ENCODE data around the gene PACSIN1. TPM values are rescaled to one million over a fixed set of nuclear protein-coding genes. Genes with fewer than 3 reads are reported as not detected.
A peak's percentile ranks its signal among the peaks of the same experiment; 100 is the strongest.
"Not testable (repeated sequence)": the region's sequence is repeated elsewhere in the genome, so short reads cannot be mapped to it uniquely, and the experiment has no call there.

Gene PACSIN1
- polyA plus RNA-seq, 3 donors from 2014 or later, result 2.9 to 10.3 (median 3.3) TPM

GRCh38 chr6:34484391-34484790, 18.5 kb downstream of the PACSIN1 start:
- Mint-ChIP-seq H3K27me3 (ENCODE audit: low read depth in 3 of 3) (peaks cover 0 to 4% (median 0%) of the 10 kb centered on the region in 3 donors), H3K9me3 (no peaks in the 10 kb centered on the region), H3K4me3 (no peak overlapping the region), H3K4me1 (peaks cover 22 to 43% of the 10 kb centered on the region in 2 donors), H3K27ac (peak overlapping the region in 3 of 6 donors; percentile 46 to 79 (median 60)), H3K36me3 (no peaks in the 10 kb centered on the region)
- DNase-seq, result no peak

GRCh38 chr6:34484899-34485298, 19.0 kb downstream of the PACSIN1 start:
- DNase-seq, result peak; percentile 30 to 47 (median 41)
- no peaks in the 10 kb centered on the region for H3K36me3 Mint-ChIP-seq

GRCh38 chr6:34485321-34486060, 19.6 kb downstream of the PACSIN1 start:
- Mint-ChIP-seq H3K9me3 (no peaks in the 10 kb centered on the region), H3K36me3 (no peaks in the 10 kb centered on the region), H3K4me1 (peaks cover 22 to 43% of the 10 kb centered on the region in 2 donors), H3K27me3 (ENCODE audit: low read depth in 3 of 3) (peaks cover 0 to 4% (median 0%) of the 10 kb centered on the region in 3 donors), H3K4me3 (peak overlapping the region; percentile 39 to 70 (median 67)), H3K27ac (peak overlapping the region; percentile 79 to 87 (median 82))
- DNase-seq, result no peak

More at GRCh38 chr6:34484899-34485298, 19.0 kb downstream of the PACSIN1 start:
- Mint-ChIP-seq H3K4me3 (peak overlapping the region; percentile 46 to 67 (median 63)), H3K27ac (peak overlapping the region; percentile 55 to 83 (median 80)), H3K4me1 (peaks cover 22 to 43% of the 10 kb centered on the region in 2 donors), H3K27me3 (ENCODE audit: low read depth in 3 of 3) (peaks cover 0 to 4% (median 0%) of the 10 kb centered on the region in 3 donors), H3K9me3 (no peaks in the 10 kb centered on the region)

GRCh38 chr6:34486106-34486740, 20.3 kb downstream of the PACSIN1 start:
- H3K4me3 Mint-ChIP-seq, result peak overlapping the region; percentile 42 to 70 (median 64)
- peak overlapping the region in 5 of 6 donors; percentile 37 to 87 (median 82) for H3K27ac Mint-ChIP-seq
- peak in 2 of 3 donors; percentile 21 to 34 for DNase-seq
- peaks cover 0 to 4% (median 0%) of the 10 kb centered on the region in 3 donors for H3K27me3 Mint-ChIP-seq (ENCODE audit: low read depth in 3 of 3)
- no peaks in the 10 kb centered on the region for H3K36me3 Mint-ChIP-seq
- H3K4me1 Mint-ChIP-seq, result peaks cover 22 to 43% of the 10 kb centered on the region in 2 donors
- no peaks in the 10 kb centered on the region for H3K9me3 Mint-ChIP-seq

- not testable (repeated sequence) for H3K4me3 Mint-ChIP-seq; DNase-seq; H3K36me3 Mint-ChIP-seq; H3K27ac Mint-ChIP-seq; H3K27me3 Mint-ChIP-seq (ENCODE audit: low read depth in 3 of 3); H3K9me3 Mint-ChIP-seq
- H3K4me1 Mint-ChIP-seq, result peaks cover 22 to 43% of the 10 kb centered on the region in 2 donors
Observed at GRCh38 chr6:34486886-34487285, 21.0 kb downstream of the PACSIN1 start.

GRCh38 chr6:34487536-34487935, 21.7 kb downstream of the PACSIN1 start:
- Mint-ChIP-seq H3K27me3 (ENCODE audit: low read depth in 3 of 3) (peaks cover 0 to 4% (median 0%) of the 10 kb centered on the region in 3 donors), H3K4me1 (peaks cover 22 to 43% of the 10 kb centered on the region in 2 donors), H3K4me3 (no peak overlapping the region), H3K36me3 (no peaks in the 10 kb centered on the region), H3K27ac (peak overlapping the region in 1 of 6 donors; percentile 47), H3K9me3 (no peaks in the 10 kb centered on the region)
- DNase-seq, result no peak

GRCh38 chr6:34489207-34489805, 23.4 kb downstream of the PACSIN1 start:
- H3K27ac Mint-ChIP-seq, result no peak overlapping the region
- H3K4me1 Mint-ChIP-seq, result peaks cover 19 to 37% of the 10 kb centered on the region in 2 donors
- no peak for DNase-seq
- H3K27me3 Mint-ChIP-seq (ENCODE audit: low read depth in 3 of 3), result peaks cover 0 to 4% (median 0%) of the 10 kb centered on the region in 3 donors
- no peaks in the 10 kb centered on the region for H3K36me3 Mint-ChIP-seq
- no peaks in the 10 kb centered on the region for H3K9me3 Mint-ChIP-seq
- no peak overlapping the region for H3K4me3 Mint-ChIP-seq

GRCh38 chr6:34490390-34491090, 24.7 kb downstream of the PACSIN1 start:
- no peak for DNase-seq
- H3K9me3 Mint-ChIP-seq, result no peaks in the 10 kb centered on the region
- H3K4me3 Mint-ChIP-seq, result no peak overlapping the region
- H3K4me1 Mint-ChIP-seq, result peaks cover 8 to 25% of the 10 kb centered on the region in 2 donors
- no peaks in the 10 kb centered on the region for H3K27me3 Mint-ChIP-seq (ENCODE audit: low read depth in 3 of 3)
- no peaks in the 10 kb centered on the region for H3K36me3 Mint-ChIP-seq
- no peak overlapping the region for H3K27ac Mint-ChIP-seq

GRCh38 chr6:34491091-34491430, 25.2 kb downstream of the PACSIN1 start:
- no peak for DNase-seq
- H3K4me1 Mint-ChIP-seq, result peaks cover 3 to 20% of the 10 kb centered on the region in 2 donors
- H3K36me3 Mint-ChIP-seq, result no peaks in the 10 kb centered on the region
- no peaks in the 10 kb centered on the region for H3K9me3 Mint-ChIP-seq
- no peaks in the 10 kb centered on the region for H3K27me3 Mint-ChIP-seq (ENCODE audit: low read depth in 3 of 3)
- no peak overlapping the region for H3K4me3 Mint-ChIP-seq
- no peak overlapping the region for H3K27ac Mint-ChIP-seq

- no peaks in the 10 kb centered on the region for H3K27me3 Mint-ChIP-seq (ENCODE audit: low read depth in 3 of 3)
Observed at GRCh38 chr6:34493344-34493743, 27.5 kb downstream of the PACSIN1 start.

GRCh38 chr6:34494973-34495372, 29.1 kb downstream of the PACSIN1 start:
- H3K4me3 Mint-ChIP-seq, result no peak overlapping the region
- H3K27ac Mint-ChIP-seq, result no peak overlapping the region
- no peaks in the 10 kb centered on the region for H3K36me3 Mint-ChIP-seq
- no peaks in the 10 kb centered on the region for H3K4me1 Mint-ChIP-seq
- H3K9me3 Mint-ChIP-seq, result no peaks in the 10 kb centered on the region
- DNase-seq, result no peak
- H3K27me3 Mint-ChIP-seq (ENCODE audit: low read depth in 3 of 3), result no peaks in the 10 kb centered on the region

More at GRCh38 chr6:34493344-34493743, 27.5 kb downstream of the PACSIN1 start:
- H3K4me3 Mint-ChIP-seq, result no peak overlapping the region
- peaks cover 0 to under 1% of the 10 kb centered on the region in 2 donors for H3K4me1 Mint-ChIP-seq
- H3K9me3 Mint-ChIP-seq, result no peaks in the 10 kb centered on the region
- H3K27ac Mint-ChIP-seq, result no peak overlapping the region
- no peak for DNase-seq
- no peaks in the 10 kb centered on the region for H3K36me3 Mint-ChIP-seq

GRCh38 chr6:34496103-34496685, 30.3 kb downstream of the PACSIN1 start:
- Mint-ChIP-seq H3K9me3 (no peaks in the 10 kb centered on the region), H3K36me3 (no peaks in the 10 kb centered on the region), H3K4me1 (no peaks in the 10 kb centered on the region), H3K27ac (no peak overlapping the region), H3K4me3 (no peak overlapping the region), H3K27me3 (ENCODE audit: low read depth in 3 of 3) (no peaks in the 10 kb centered on the region)
- DNase-seq, result no peak

- H3K27ac Mint-ChIP-seq, result no peak overlapping the region
- no peaks in the 10 kb centered on the region for H3K4me1 Mint-ChIP-seq
- H3K4me3 Mint-ChIP-seq, result no peak overlapping the region
- no peak for DNase-seq
- no peaks in the 10 kb centered on the region for H3K9me3 Mint-ChIP-seq
- H3K27me3 Mint-ChIP-seq (ENCODE audit: low read depth in 3 of 3), result no peaks in the 10 kb centered on the region
- no peaks in the 10 kb centered on the region for H3K36me3 Mint-ChIP-seq
Observed at GRCh38 chr6:34497411-34497810, 31.5 kb downstream of the PACSIN1 start.
